LHCN-M2 (cell line): ENCODE results near the gene POLR1B. TPM values are rescaled to one million over a fixed set of nuclear protein-coding genes. Genes with fewer than 3 reads are reported as not detected.

Source experiments
- total RNA-seq: library from RNA; depleted of rRNA; stranded (reverse); fragments of >200 nt; gene quantifications from 2 replicates; pipeline ENCODE4 v1.2.3, GENCODE V29; 2014; rRNA removed

The POLR1B gene
- total RNA-seq, 1 experiment from 2014 or later, result 14.6 TPM

Other genes starting within 250 kb of the POLR1B start
- gene RGPD8, start 108.8 kb upstream of the POLR1B start, total RNA-seq, result 4.1 and 4.2 TPM in 2 replicates
- gene TTL, start 60.3 kb upstream of the POLR1B start, total RNA-seq, result 53.9 and 57.6 TPM in 2 replicates
- gene CHCHD5, start 42.1 kb downstream of the POLR1B start, total RNA-seq, result 22.4 and 32.6 TPM in 2 replicates
- 172 and 186 TPM in 2 replicates for gene SLC20A1, start 103.5 kb downstream of the POLR1B start, total RNA-seq
- not detected in 2 replicates for gene NT5DC4, start 178.6 kb downstream of the POLR1B start, total RNA-seq
- 23.9 and 33.2 TPM in 2 replicates for gene CKAP2L, start 222.1 kb downstream of the POLR1B start, total RNA-seq
- gene IL1A, start 242.0 kb downstream of the POLR1B start, total RNA-seq, result not detected in 2 replicates